HEK293 (cell line): ENCODE results near the gene AMOTL2.

Experiments
- CTCF ChIA-PET: fragments of 350-600 bp; formaldehyde crosslinking; extraction: SDS; loops from one replicate; lab custom pipeline; 2021; ENCODE audit warnings: antibody characterized with exemption; lab: Yijun Ruan, JAX
- POLR2A ChIA-PET: fragments of 300-600 bp; formaldehyde crosslinking; extraction: SDS; loops from one replicate; lab custom pipeline; 2020; ENCODE audit warnings: antibody characterized with exemption, inconsistent platforms; lab: Yijun Ruan, JAX
- H3K27ac ChIP-seq: fragments of 200-500 bp; sonication (Bioruptor generic); 2 replicates; pipeline ENCODE4 v1.5.1; 2014; ENCODE audit warnings: low read depth, low read length, control low read depth, inconsistent platforms; ENCODE audit errors: extremely low read depth
- H3K36me3 ChIP-seq, 2 experiments: fragments of 200-500 bp in 1 of 2; sonication (Bioruptor generic) in 1 of 2; 1 replicate in 1 of 2; 2 replicates in 1 of 2; pipeline ENCODE4 v1.5.1; 2014 to 2017; ENCODE audit warnings: inconsistent platforms in 2 of 2, low read length in 2 of 2; ENCODE audit not compliant: control insufficient read depth in 2 of 2, insufficient read depth in 1 of 2
- H3K4me1 ChIP-seq: fragments of 200-500 bp; sonication (Bioruptor generic); 2 replicates; pipeline ENCODE4 v1.5.1; 2014; ENCODE audit warnings: mild to moderate bottlenecking, low read length, inconsistent platforms; ENCODE audit not compliant: control insufficient read depth, insufficient read depth
- H3K4me3 ChIP-seq: 2 replicates; pipeline ENCODE4 v1.5.1; 2011; ENCODE audit warnings: low read depth, mild to moderate bottlenecking, control low read depth, low read length, moderate library complexity
- H3K9me3 ChIP-seq: fragments of 200-500 bp; sonication (Bioruptor generic); 2 replicates; pipeline ENCODE4 v1.5.1; 2014; ENCODE audit warnings: low read depth, low read length, inconsistent platforms; ENCODE audit not compliant: control insufficient read depth, insufficient read depth
- GLIS2 ChIP-seq: fragments of 450-650 bp; formaldehyde crosslinking; IDR thresholded peaks from 2 replicates; pipeline ENCODE4 v1.5.1; 2016; ENCODE audit warnings: missing biosample characterization, missing genetic modification characterization
- HOXA7 ChIP-seq: sonication (generic); formaldehyde crosslinking; IDR thresholded peaks from 2 replicates; pipeline ENCODE4 v1.8.1; 2022; ENCODE audit warnings: missing genetic modification reagents, borderline replicate concordance
- KLF1 ChIP-seq: fragments of 450-650 bp; formaldehyde crosslinking; IDR thresholded peaks from 2 replicates; pipeline ENCODE4 v1.5.1; 2016; ENCODE audit warnings: missing biosample characterization, missing genetic modification characterization
- OVOL3 ChIP-seq: fragments of 450-650 bp; formaldehyde crosslinking; IDR thresholded peaks from 2 replicates; pipeline ENCODE4 v1.5.1; 2016; ENCODE audit warnings: missing biosample characterization, missing genetic modification characterization
- PRDM1 ChIP-seq: fragments of 450-650 bp; formaldehyde crosslinking; IDR thresholded peaks from 2 replicates; pipeline ENCODE4; 2016; ENCODE audit warnings: missing biosample characterization, missing genetic modification characterization
- ZFP37 ChIP-seq: fragments of 450-650 bp; formaldehyde crosslinking; IDR thresholded peaks from 2 replicates; pipeline ENCODE4 v1.5.1; 2016; ENCODE audit warnings: missing biosample characterization, missing genetic modification characterization
- ZNF133 ChIP-seq: fragments of 450-650 bp; formaldehyde crosslinking; IDR thresholded peaks from 2 replicates; pipeline ENCODE4 v1.5.1; 2016; ENCODE audit warnings: missing biosample characterization, missing genetic modification characterization
- ZNF174 ChIP-seq: fragments of 450-650 bp; formaldehyde crosslinking; IDR thresholded peaks from 2 replicates; pipeline ENCODE4 v1.5.0; 2017; ENCODE audit warnings: missing biosample characterization, mild to moderate bottlenecking, missing genetic modification characterization
- ZNF18 ChIP-seq: fragments of 450-650 bp; formaldehyde crosslinking; IDR thresholded peaks from 2 replicates; pipeline ENCODE4 v1.5.1; 2016; ENCODE audit warnings: missing biosample characterization, missing genetic modification characterization
- ZNF19 ChIP-seq: fragments of 450-650 bp; formaldehyde crosslinking; IDR thresholded peaks from 2 replicates; pipeline ENCODE4; 2016; ENCODE audit warnings: missing biosample characterization, missing genetic modification characterization, low read depth
- ZNF501 ChIP-seq: fragments of 450-650 bp; formaldehyde crosslinking; IDR thresholded peaks from 2 replicates; pipeline ENCODE4 v1.5.1; 2016; ENCODE audit warnings: missing biosample characterization, missing genetic modification characterization
- ZNF514 ChIP-seq: fragments of 450-650 bp; formaldehyde crosslinking; IDR thresholded peaks from 2 replicates; pipeline ENCODE4 v1.5.1; 2016; ENCODE audit warnings: missing biosample characterization, missing genetic modification characterization
- ZNF571 ChIP-seq: fragments of 450-650 bp; formaldehyde crosslinking; IDR thresholded peaks from 2 replicates; pipeline ENCODE4 v1.5.0; 2017; ENCODE audit warnings: missing biosample characterization, missing genetic modification characterization
- ZNF585B ChIP-seq: fragments of 450-650 bp; formaldehyde crosslinking; IDR thresholded peaks from 2 replicates; pipeline ENCODE4 v1.5.1; 2016; ENCODE audit warnings: missing biosample characterization, missing genetic modification characterization
- ZNF654 ChIP-seq: fragments of 450-650 bp; formaldehyde crosslinking; IDR thresholded peaks from 2 replicates; pipeline ENCODE4 v1.5.1; 2016; ENCODE audit warnings: low read depth, missing biosample characterization, missing genetic modification characterization
- ZNF658 ChIP-seq: fragments of 450-650 bp; formaldehyde crosslinking; IDR thresholded peaks from 2 replicates; pipeline ENCODE4; 2016; ENCODE audit warnings: missing biosample characterization, missing genetic modification characterization
- ZNF670 ChIP-seq: fragments of 450-650 bp; formaldehyde crosslinking; IDR thresholded peaks from 2 replicates; pipeline ENCODE4 v1.5.1; 2016; ENCODE audit warnings: missing biosample characterization, missing genetic modification characterization, low read depth
- ZNF701 ChIP-seq: fragments of 450-650 bp; formaldehyde crosslinking; IDR thresholded peaks from 2 replicates; pipeline ENCODE4 v1.5.1; 2016; ENCODE audit warnings: missing biosample characterization, missing genetic modification characterization
- ZNF791 ChIP-seq: fragments of 450-650 bp; formaldehyde crosslinking; IDR thresholded peaks from 2 replicates; pipeline ENCODE4 v1.5.1; 2016; ENCODE audit warnings: missing biosample characterization, missing genetic modification characterization
- ZNF792 ChIP-seq: fragments of 450-650 bp; formaldehyde crosslinking; IDR thresholded peaks from 2 replicates; pipeline ENCODE4 v1.5.1; 2016; ENCODE audit warnings: missing biosample characterization, missing genetic modification characterization
- ZNF830 ChIP-seq: fragments of 450-650 bp; IDR thresholded peaks from 2 replicates; pipeline ENCODE4 v1.5.0; 2018; ENCODE audit warnings: missing biosample characterization, missing genetic modification characterization, low read depth, mild to moderate bottlenecking, moderate library complexity
- ZSCAN16 ChIP-seq: fragments of 450-650 bp; formaldehyde crosslinking; IDR thresholded peaks from 2 replicates; pipeline ENCODE4 v1.5.1; 2016; ENCODE audit warnings: missing biosample characterization, missing genetic modification characterization
- TF ChIP-seq, protein P1 (sequence below): fragments of 450-650 bp; formaldehyde crosslinking; IDR thresholded peaks from 2 replicates; pipeline ENCODE4 v1.5.1; 2016; ENCODE audit warnings: missing biosample characterization, missing genetic modification characterization
- TF ChIP-seq, protein P2 (sequence below): fragments of 450-650 bp; formaldehyde crosslinking; IDR thresholded peaks from 2 replicates; pipeline ENCODE4 v1.5.1; 2016; ENCODE audit warnings: missing biosample characterization, missing genetic modification characterization
- TF ChIP-seq, protein P3 (sequence below): fragments of 450-650 bp; formaldehyde crosslinking; IDR thresholded peaks from 2 replicates; pipeline ENCODE4 v1.5.1; 2017; ENCODE audit warnings: missing biosample characterization, missing genetic modification characterization

Gene AMOTL2

GRCh38 chr3:134369861-134370596, 4.2 kb downstream of the AMOTL2 start:
- ChIA-PET CTCF (interaction anchor here (0.5 to 1.2 kb wide), 4 partner anchors 14 to 83 kb away, joined by 3 read pairs; no protein-coding TSS in a partner anchor), POLR2A (no interaction called here)
- TF ChIP-seq ZNF133 (tag by site-specific recombination) (no peak), ZNF658 (no peak), ZNF514 (tag by site-specific recombination) (no peak), HOXA7 (CRISPR knock-in tag) (no peak), ZNF791 (tag by site-specific recombination) (no peak), ZNF830 (tag by site-specific recombination) (no peak), ZNF19 (tag by site-specific recombination) (no peak), ZNF571 (tag by site-specific recombination) (no peak), ZNF585B (no peak)
- TF ChIP-seq, protein P1, sequence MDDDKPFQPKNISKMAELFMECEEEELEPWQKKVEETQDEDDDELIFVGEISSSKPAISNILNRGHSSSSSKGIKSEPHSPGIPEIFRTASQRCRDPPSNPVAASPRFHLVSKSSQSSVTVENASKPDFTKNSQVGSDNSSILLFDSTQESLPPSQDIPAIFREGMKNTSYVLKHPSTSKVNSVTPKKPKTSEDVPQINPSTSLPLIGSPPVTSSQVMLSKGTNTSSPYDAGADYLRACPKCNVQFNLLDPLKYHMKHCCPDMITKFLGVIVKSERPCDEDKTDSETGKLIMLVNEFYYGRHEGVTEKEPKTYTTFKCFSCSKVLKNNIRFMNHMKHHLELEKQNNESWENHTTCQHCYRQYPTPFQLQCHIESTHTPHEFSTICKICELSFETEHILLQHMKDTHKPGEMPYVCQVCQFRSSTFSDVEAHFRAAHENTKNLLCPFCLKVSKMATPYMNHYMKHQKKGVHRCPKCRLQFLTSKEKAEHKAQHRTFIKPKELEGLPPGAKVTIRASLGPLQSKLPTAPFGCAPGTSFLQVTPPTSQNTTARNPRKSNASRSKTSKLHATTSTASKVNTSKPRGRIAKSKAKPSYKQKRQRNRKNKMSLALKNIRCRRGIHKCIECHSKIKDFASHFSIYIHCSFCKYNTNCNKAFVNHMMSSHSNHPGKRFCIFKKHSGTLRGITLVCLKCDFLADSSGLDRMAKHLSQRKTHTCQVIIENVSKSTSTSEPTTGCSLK: no peak
- TF ChIP-seq, protein P2, sequence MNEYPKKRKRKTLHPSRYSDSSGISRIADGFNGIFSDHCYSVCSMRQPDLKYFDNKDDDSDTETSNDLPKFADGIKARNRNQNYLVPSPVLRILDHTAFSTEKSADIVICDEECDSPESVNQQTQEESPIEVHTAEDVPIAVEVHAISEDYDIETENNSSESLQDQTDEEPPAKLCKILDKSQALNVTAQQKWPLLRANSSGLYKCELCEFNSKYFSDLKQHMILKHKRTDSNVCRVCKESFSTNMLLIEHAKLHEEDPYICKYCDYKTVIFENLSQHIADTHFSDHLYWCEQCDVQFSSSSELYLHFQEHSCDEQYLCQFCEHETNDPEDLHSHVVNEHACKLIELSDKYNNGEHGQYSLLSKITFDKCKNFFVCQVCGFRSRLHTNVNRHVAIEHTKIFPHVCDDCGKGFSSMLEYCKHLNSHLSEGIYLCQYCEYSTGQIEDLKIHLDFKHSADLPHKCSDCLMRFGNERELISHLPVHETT: no peak
- Histone ChIP-seq H3K4me1 (peaks cover 2% of the 10 kb centered on the region; the same call in 1 of the 2 replicates), H3K36me3 (peaks cover 0 to 62% of the 10 kb centered on the region in 2 experiments; a peak in 1 of 3 replicates), H3K9me3 (no peaks in the 10 kb centered on the region), H3K27ac (no peak overlapping the region), H3K4me3 (no peak overlapping the region)

DNA sequence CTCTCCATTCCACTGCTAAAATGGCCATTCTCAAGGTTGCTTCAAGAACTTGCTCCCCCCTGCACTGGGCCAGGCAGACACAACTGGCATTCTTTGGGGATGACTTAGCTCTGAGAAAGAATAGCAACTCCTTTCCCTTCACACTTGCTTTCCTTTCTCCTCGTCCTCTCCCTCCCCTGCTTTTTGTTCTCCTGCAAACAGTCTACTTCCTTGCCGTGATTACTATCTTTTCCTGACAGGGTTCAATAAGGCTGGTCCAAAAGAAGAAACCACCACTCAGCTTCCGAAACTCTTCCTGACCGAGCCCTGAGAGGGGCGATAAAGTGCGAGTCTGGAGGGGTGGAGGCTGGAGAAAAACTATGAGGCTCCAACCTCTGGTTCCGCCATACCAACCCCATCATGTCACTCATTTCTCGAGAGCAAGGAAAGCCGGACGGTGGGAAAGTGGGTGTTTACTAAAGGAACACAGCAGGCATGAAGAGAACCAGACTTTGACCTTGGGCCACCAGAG, 5.0 kb downstream of the AMOTL2 start:
- POLR2A ChIA-PET: interaction anchor here (1.3 kb wide), 1 partner anchor 50 kb away, joined by 6 read pairs; no protein-coding TSS in a partner anchor
- TF ChIP-seq PRDM1 (tag by site-specific recombination) (peak; percentile 61; the same call in 1 of the 2 replicates), ZNF670 (no peak), ZSCAN16 (tag by site-specific recombination) (no peak)
- TF ChIP-seq, all 188 proteins: peak for 1
- H3K4me3 ChIP-seq: no peak overlapping the region
- peaks cover 0 to 68% of the 10 kb centered on the region in 2 experiments; a peak in 1 of 3 replicates for H3K36me3 ChIP-seq
- no peak overlapping the region for H3K27ac ChIP-seq
- no peaks in the 10 kb centered on the region for H3K9me3 ChIP-seq
- CTCF ChIA-PET: interaction anchor here (0.5 to 1.0 kb wide), 2 partner anchors 17 to 61 kb away, joined by 3 read pairs; no protein-coding TSS in a partner anchor
- peaks cover 5% of the 10 kb centered on the region; the same call in 1 of the 2 replicates for H3K4me1 ChIP-seq

GRCh38 chr3:134368751-134369105, 5.5 kb downstream of the AMOTL2 start:
- Histone ChIP-seq H3K36me3 (peaks cover 0 to 70% of the 10 kb centered on the region in 2 experiments; a peak in 1 of 3 replicates), H3K27ac (no peak overlapping the region), H3K4me1 (peaks cover 7% of the 10 kb centered on the region; the same call in 1 of the 2 replicates), H3K9me3 (no peaks in the 10 kb centered on the region), H3K4me3 (no peak overlapping the region)
- ChIA-PET POLR2A (interaction anchor here (0.6 to 1.3 kb wide), 2 partner anchors 50 to 65 kb away, joined by 6 to 7 read pairs; no protein-coding TSS in a partner anchor), CTCF (no interaction called here)
- no peak for TF ChIP-seq ZNF701
- TF ChIP-seq, protein P3, sequence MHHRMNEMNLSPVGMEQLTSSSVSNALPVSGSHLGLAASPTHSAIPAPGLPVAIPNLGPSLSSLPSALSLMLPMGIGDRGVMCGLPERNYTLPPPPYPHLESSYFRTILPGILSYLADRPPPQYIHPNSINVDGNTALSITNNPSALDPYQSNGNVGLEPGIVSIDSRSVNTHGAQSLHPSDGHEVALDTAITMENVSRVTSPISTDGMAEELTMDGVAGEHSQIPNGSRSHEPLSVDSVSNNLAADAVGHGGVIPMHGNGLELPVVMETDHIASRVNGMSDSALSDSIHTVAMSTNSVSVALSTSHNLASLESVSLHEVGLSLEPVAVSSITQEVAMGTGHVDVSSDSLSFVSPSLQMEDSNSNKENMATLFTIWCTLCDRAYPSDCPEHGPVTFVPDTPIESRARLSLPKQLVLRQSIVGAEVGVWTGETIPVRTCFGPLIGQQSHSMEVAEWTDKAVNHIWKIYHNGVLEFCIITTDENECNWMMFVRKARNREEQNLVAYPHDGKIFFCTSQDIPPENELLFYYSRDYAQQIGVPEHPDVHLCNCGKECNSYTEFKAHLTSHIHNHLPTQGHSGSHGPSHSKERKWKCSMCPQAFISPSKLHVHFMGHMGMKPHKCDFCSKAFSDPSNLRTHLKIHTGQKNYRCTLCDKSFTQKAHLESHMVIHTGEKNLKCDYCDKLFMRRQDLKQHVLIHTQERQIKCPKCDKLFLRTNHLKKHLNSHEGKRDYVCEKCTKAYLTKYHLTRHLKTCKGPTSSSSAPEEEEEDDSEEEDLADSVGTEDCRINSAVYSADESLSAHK (tag by site-specific recombination): no peak
- no peak for TF ChIP-seq KLF1 (tag by site-specific recombination)
- no peak for TF ChIP-seq ZNF830 (tag by site-specific recombination)
- TF ChIP-seq ZNF654 (tag by site-specific recombination): no peak
- no peak for TF ChIP-seq ZFP37 (tag by site-specific recombination)
- no peak for TF ChIP-seq ZNF174 (tag by site-specific recombination)
- no peak for TF ChIP-seq GLIS2 (tag by site-specific recombination)
- TF ChIP-seq ZNF792: no peak
- no peak for TF ChIP-seq ZNF501 (tag by site-specific recombination)
- no peak for TF ChIP-seq ZNF18
- TF ChIP-seq OVOL3 (tag by site-specific recombination): no peak
